ENCODE measurements around the gene NUMB.
A peak's percentile ranks its signal among the peaks of the same experiment; 100 is the strongest.

NUMB gene

GRCh38 chr14:73462048-73462715 is 3.8 kb upstream of the NUMB start:
- Histone ChIP-seq H3K4me2 (ENCODE audit: insufficient read depth, low read length) (no peak overlapping the region), H3K27ac (ENCODE audit: low read length) (no peak overlapping the region)

GRCh38 chr14:73461478-73462047 is 3.2 kb upstream of the NUMB start:
- no peak overlapping the region for H3K27ac ChIP-seq (ENCODE audit: low read length)
- no peak overlapping the region for H2AFZ ChIP-seq (ENCODE audit: low read depth, low read length)
- no peak for DNase-seq
- H3K27me3 ChIP-seq (ENCODE audit: insufficient read depth, low read length, poor library complexity): peaks cover 2% of the 10 kb centered on the region
- TF ChIP-seq, protein P1, sequence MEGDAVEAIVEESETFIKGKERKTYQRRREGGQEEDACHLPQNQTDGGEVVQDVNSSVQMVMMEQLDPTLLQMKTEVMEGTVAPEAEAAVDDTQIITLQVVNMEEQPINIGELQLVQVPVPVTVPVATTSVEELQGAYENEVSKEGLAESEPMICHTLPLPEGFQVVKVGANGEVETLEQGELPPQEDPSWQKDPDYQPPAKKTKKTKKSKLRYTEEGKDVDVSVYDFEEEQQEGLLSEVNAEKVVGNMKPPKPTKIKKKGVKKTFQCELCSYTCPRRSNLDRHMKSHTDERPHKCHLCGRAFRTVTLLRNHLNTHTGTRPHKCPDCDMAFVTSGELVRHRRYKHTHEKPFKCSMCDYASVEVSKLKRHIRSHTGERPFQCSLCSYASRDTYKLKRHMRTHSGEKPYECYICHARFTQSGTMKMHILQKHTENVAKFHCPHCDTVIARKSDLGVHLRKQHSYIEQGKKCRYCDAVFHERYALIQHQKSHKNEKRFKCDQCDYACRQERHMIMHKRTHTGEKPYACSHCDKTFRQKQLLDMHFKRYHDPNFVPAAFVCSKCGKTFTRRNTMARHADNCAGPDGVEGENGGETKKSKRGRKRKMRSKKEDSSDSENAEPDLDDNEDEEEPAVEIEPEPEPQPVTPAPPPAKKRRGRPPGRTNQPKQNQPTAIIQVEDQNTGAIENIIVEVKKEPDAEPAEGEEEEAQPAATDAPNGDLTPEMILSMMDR (IDR thresholded peaks at IDR 0.05; ENCODE audit: borderline replicate concordance, extremely low read depth, low read length, poor library complexity, severe bottlenecking): no peak
- TF ChIP-seq EZH2 (IDR thresholded peaks at IDR 0.05; ENCODE audit: borderline replicate concordance, low read depth, low read length, severe bottlenecking): no peak
- no peak overlapping the region for H3K9ac ChIP-seq (ENCODE audit: low read depth, low read length)
- no peak for ATAC-seq (ENCODE audit: insufficient read depth, low read depth)
- H4K20me1 ChIP-seq (ENCODE audit: insufficient read depth, low read length): peaks cover 5% of the 10 kb centered on the region
- peaks cover 17% of the 10 kb centered on the region for H3K79me2 ChIP-seq (ENCODE audit: insufficient read depth, low read length)
- no peaks in the 10 kb centered on the region; the same call in 1 of the 2 replicates for H3K36me3 ChIP-seq (ENCODE audit: insufficient read depth, low read length)
- H3K4me2 ChIP-seq (ENCODE audit: insufficient read depth, low read length): no peak overlapping the region
- peaks cover 22% of the 10 kb centered on the region for H3K4me1 ChIP-seq (ENCODE audit: insufficient read depth, low read length)
- no peaks in the 10 kb centered on the region for H3K9me3 ChIP-seq (ENCODE audit: insufficient read depth, low read length, severe bottlenecking)
- H3K4me3 ChIP-seq (ENCODE audit: low read depth in 1 of 2, low read length in 2 of 2): no peak overlapping the region

More at GRCh38 chr14:73462048-73462715, 3.8 kb upstream of the NUMB start:
- Histone ChIP-seq H3K79me2 (ENCODE audit: insufficient read depth, low read length) (peaks cover 10% of the 10 kb centered on the region), H3K9ac (ENCODE audit: low read depth, low read length) (no peak overlapping the region), H4K20me1 (ENCODE audit: insufficient read depth, low read length) (peaks cover 5% of the 10 kb centered on the region), H3K4me3 (ENCODE audit: low read depth in 1 of 2, low read length in 2 of 2) (no peak overlapping the region), H3K36me3 (ENCODE audit: insufficient read depth, low read length) (no peaks in the 10 kb centered on the region; the same call in 1 of the 2 replicates), H2AFZ (ENCODE audit: low read depth, low read length) (peak overlapping the region; percentile 15; the same call in 1 of the 2 replicates), H3K27me3 (ENCODE audit: insufficient read depth, low read length, poor library complexity) (peaks cover 2% of the 10 kb centered on the region), H3K9me3 (ENCODE audit: insufficient read depth, low read length, severe bottlenecking) (no peaks in the 10 kb centered on the region), H3K4me1 (ENCODE audit: insufficient read depth, low read length) (peaks cover 15% of the 10 kb centered on the region)
- ATAC-seq (ENCODE audit: insufficient read depth, low read depth): no peak
- TF ChIP-seq EZH2 (IDR thresholded peaks at IDR 0.05; ENCODE audit: borderline replicate concordance, low read depth, low read length, severe bottlenecking): no peak
- TF ChIP-seq, protein P1 (IDR thresholded peaks at IDR 0.05; ENCODE audit: borderline replicate concordance, extremely low read depth, low read length, poor library complexity, severe bottlenecking): no peak
- no peak for DNase-seq

GRCh38 chr14:73460691-73461127 is 2.4 kb upstream of the NUMB start:
- Histone ChIP-seq H3K27ac (ENCODE audit: low read length) (no peak overlapping the region), H4K20me1 (ENCODE audit: insufficient read depth, low read length) (peaks cover 5% of the 10 kb centered on the region), H3K79me2 (ENCODE audit: insufficient read depth, low read length) (peaks cover 24% of the 10 kb centered on the region), H3K4me1 (ENCODE audit: insufficient read depth, low read length) (peaks cover 30% of the 10 kb centered on the region), H3K9me3 (ENCODE audit: insufficient read depth, low read length, severe bottlenecking) (no peaks in the 10 kb centered on the region), H3K9ac (ENCODE audit: low read depth, low read length) (no peak overlapping the region), H3K36me3 (ENCODE audit: insufficient read depth, low read length) (no peaks in the 10 kb centered on the region; the same call in 1 of the 2 replicates), H2AFZ (ENCODE audit: low read depth, low read length) (no peak overlapping the region), H3K4me2 (ENCODE audit: insufficient read depth, low read length) (no peak overlapping the region), H3K4me3 (ENCODE audit: low read depth in 1 of 2, low read length in 2 of 2) (no peak overlapping the region), H3K27me3 (ENCODE audit: insufficient read depth, low read length, poor library complexity) (peaks cover 1% of the 10 kb centered on the region)
- no peak for ATAC-seq (ENCODE audit: insufficient read depth, low read depth)
- TF ChIP-seq, protein P1 (IDR thresholded peaks at IDR 0.05; ENCODE audit: borderline replicate concordance, extremely low read depth, low read length, poor library complexity, severe bottlenecking): no peak
- TF ChIP-seq EZH2 (IDR thresholded peaks at IDR 0.05; ENCODE audit: borderline replicate concordance, low read depth, low read length, severe bottlenecking): no peak
- DNase-seq: no peak
